Keratinocyte (primary cell): ENCODE data around the gene PTPMT1. TPM values are rescaled to one million over a fixed set of nuclear protein-coding genes. Genes with fewer than 3 reads are reported as not detected.

ENCODE experiments used
- DNase-seq: peaks from one replicate; pipeline ENCODE4 v3.0.0-alpha.2; 2011; ENCODE audit warnings: low read depth, missing footprints, low spot score
- FAIRE-seq: peaks from 2 replicates; lab custom pipeline; 2011; peaks lifted over from hg19 to GRCh38; lab: Jason Lieb, UNC
- H2AFZ ChIP-seq: 2 replicates; pipeline ENCODE4 v1.6.0; 2012; ENCODE audit warnings: low read length, control low read depth, inconsistent platforms; ENCODE audit not compliant: control insufficient read depth
- H3K27ac ChIP-seq: 2 replicates; pipeline ENCODE4 v1.5.1; 2011; ENCODE audit warnings: low read length; ENCODE audit not compliant: control insufficient read depth, insufficient read depth
- H3K27me3 ChIP-seq: 3 replicates; pipeline ENCODE4 v1.6.0; 2011; ENCODE audit warnings: low read length; ENCODE audit not compliant: control insufficient read depth, insufficient read depth; ENCODE audit errors: extremely low read depth
- H3K36me3 ChIP-seq, 2 experiments: 2 replicates in 1 of 2; 3 replicates in 1 of 2; pipeline ENCODE4 v1.5.1; 2011; ENCODE audit warnings: low read length in 2 of 2, mild to moderate bottlenecking in 1 of 2; ENCODE audit not compliant: control insufficient read depth in 2 of 2, insufficient read depth in 2 of 2; ENCODE audit errors: extremely low read depth in 1 of 2
- H3K4me1 ChIP-seq: 3 replicates; pipeline ENCODE4 v1.5.1; 2011; ENCODE audit warnings: low read length; ENCODE audit not compliant: control insufficient read depth, insufficient read depth; ENCODE audit errors: extremely low read depth
- H3K4me2 ChIP-seq: 3 replicates; pipeline ENCODE4 v1.6.0; 2011; ENCODE audit warnings: low read depth, low read length; ENCODE audit not compliant: control insufficient read depth, insufficient read depth; ENCODE audit errors: extremely low read depth
- H3K4me3 ChIP-seq, 3 experiments: fragments of 200-600 bp in 1 of 3; sonication (generic) in 1 of 3; 2 replicates in 2 of 3; 3 replicates in 1 of 3; pipeline ENCODE4 v1.5.1; 2011 to 2016; ENCODE audit warnings: low read length in 3 of 3, mild to moderate bottlenecking in 3 of 3, control low read depth in 2 of 3, inconsistent platforms in 1 of 3, low read depth in 1 of 3, mixed read lengths in 1 of 3, mixed run types in 1 of 3, moderate library complexity in 1 of 3; ENCODE audit not compliant: control insufficient read depth in 2 of 3, insufficient read depth in 2 of 3; ENCODE audit errors: extremely low read depth in 1 of 3
- H3K79me2 ChIP-seq: 2 replicates; pipeline ENCODE4 v1.6.0; 2012; ENCODE audit warnings: low read length; ENCODE audit not compliant: control insufficient read depth, insufficient read depth
- H3K9ac ChIP-seq: 3 replicates; pipeline ENCODE4 v1.6.0; 2011; ENCODE audit warnings: low read length; ENCODE audit not compliant: control insufficient read depth, insufficient read depth; ENCODE audit errors: extremely low read depth
- H3K9me1 ChIP-seq: 3 replicates; pipeline ENCODE4 v1.6.0; 2011; ENCODE audit warnings: low read length; ENCODE audit not compliant: control insufficient read depth, insufficient read depth; ENCODE audit errors: extremely low read depth
- H3K9me3 ChIP-seq: 2 replicates; pipeline ENCODE4 v1.5.1; 2012; ENCODE audit warnings: low read depth, low read length; ENCODE audit not compliant: control insufficient read depth
- H4K20me1 ChIP-seq: 3 replicates; pipeline ENCODE4 v1.6.0; 2011; ENCODE audit warnings: low read length; ENCODE audit not compliant: control insufficient read depth, insufficient read depth; ENCODE audit errors: extremely low read depth
- CTCF ChIP-seq, 3 experiments: IDR thresholded peaks in 1 of 3; conservative IDR thresholded peaks in 1 of 3; optimal IDR thresholded peaks in 1 of 3; 2 replicates in 2 of 3; 3 replicates in 1 of 3; pipeline versions ENCODE3 to v1.5.1; 2011; ENCODE audit warnings: low read length in 3 of 3, mild to moderate bottlenecking in 3 of 3, moderate library complexity in 2 of 3, control low read depth in 1 of 3, inconsistent platforms in 1 of 3; ENCODE audit not compliant: insufficient read depth in 2 of 3; ENCODE audit errors: extremely low read depth in 1 of 3
- EZH2 ChIP-seq: IDR thresholded peaks from one replicate; pipeline ENCODE4 v1.6.1; 2012; ENCODE audit warnings: inconsistent platforms, mild to moderate bottlenecking, low read length, moderate library complexity
- dilution Hi-C: fragments of 300-500 bp; cut with MboI; formaldehyde crosslinking; loops from one replicate; pipeline ENCODE4 v1.7.0; 2020; ENCODE audit warnings: low sequenced_read_pairs; ENCODE audit not compliant: extremely low pct_ligation_motif_present
- polyA plus RNA-seq, 5 experiments: library from polyadenylated mRNA; depleted of rRNA in 3 of 5; stranded (reverse) in 3 of 5; stranded (forward) in 1 of 5; unstranded in 1 of 5; fragments of >200 nt; gene quantifications; 1 replicate in 1 of 5; 2 replicates in 3 of 5; 3 replicates in 1 of 5; pipeline versions ENCODE4 v1.2.1 to v1.2.3, GENCODE V29; 2011 to 2012; ENCODE audit warnings: missing spikeins in 2 of 5, low read depth in 1 of 5, low replicate concordance in 1 of 5

PTPMT1 gene
- polyA plus RNA-seq, 1 donor (not counting 4 experiments of a cell fraction or from before 2014, with no cell fraction given), result 64.9 TPM

GRCh38 chr11:47589977-47590861, 24.8 kb downstream of the PTPMT1 start:
- H3K9ac ChIP-seq, result no peak overlapping the region
- no peak for DNase-seq

GRCh38 chr11:47591764-47592163, 26.4 kb downstream of the PTPMT1 start:
- H2AFZ ChIP-seq, result no peak overlapping the region
- H3K27me3 ChIP-seq, result peaks cover 66% of the 10 kb centered on the region
- H3K4me1 ChIP-seq, result peaks cover 3% of the 10 kb centered on the region
- H3K27ac ChIP-seq, result no peak overlapping the region
- H4K20me1 ChIP-seq, result peaks cover 3% of the 10 kb centered on the region
- TF ChIP-seq EZH2, result no peak
- no peak for TF ChIP-seq CTCF (optimal IDR thresholded peaks at IDR 0.05 in 1 of 3, IDR thresholded peaks at IDR 0.05 in 1 of 3, conservative IDR thresholded peaks at IDR 0.05 in 1 of 3; ENCODE audit: extremely low read depth in 1 of 3, insufficient read depth in 2 of 3, low read length in 3 of 3)
- no peak overlapping the region for H3K4me2 ChIP-seq
- no peaks in the 10 kb centered on the region for H3K9me3 ChIP-seq
- no peaks in the 10 kb centered on the region for H3K9me1 ChIP-seq
- FAIRE-seq (no peak), DNase-seq (no peak)
- no peak overlapping the region for H3K9ac ChIP-seq
- H3K79me2 ChIP-seq, result no peaks in the 10 kb centered on the region
- no peak overlapping the region for H3K4me3 ChIP-seq
- dilution Hi-C loops, result no loop called here
- H3K36me3 ChIP-seq, result no peaks in the 10 kb centered on the region

More at GRCh38 chr11:47589977-47590861, 24.8 kb downstream of the PTPMT1 start:
- peaks cover 56% of the 10 kb centered on the region for H3K27me3 ChIP-seq
- no peaks in the 10 kb centered on the region for H3K9me1 ChIP-seq
- H3K4me3 ChIP-seq, result no peak overlapping the region
- no peak for FAIRE-seq
- peaks cover 3% of the 10 kb centered on the region for H3K4me1 ChIP-seq
- H3K79me2 ChIP-seq, result no peaks in the 10 kb centered on the region
- H3K9me3 ChIP-seq, result no peaks in the 10 kb centered on the region
- H2AFZ ChIP-seq, result peak overlapping the region; percentile 46
- H3K27ac ChIP-seq, result no peak overlapping the region
- TF ChIP-seq CTCF (optimal IDR thresholded peaks at IDR 0.05 in 1 of 3, IDR thresholded peaks at IDR 0.05 in 1 of 3, conservative IDR thresholded peaks at IDR 0.05 in 1 of 3; ENCODE audit: extremely low read depth in 1 of 3, insufficient read depth in 2 of 3, low read length in 3 of 3) (no peak), EZH2 (peak; percentile 62)
- no peaks in the 10 kb centered on the region for H3K36me3 ChIP-seq
- dilution Hi-C loops, result no loop called here
- H4K20me1 ChIP-seq, result peaks cover 3% of the 10 kb centered on the region
- H3K4me2 ChIP-seq, result no peak overlapping the region
